GM12891 (cell line): Measurements from ENCODE around the gene ZNF878.
"Not testable (repeated sequence)": the region's sequence is repeated elsewhere in the genome, so short reads cannot be mapped to it uniquely, and the experiment has no call there.

Experiments
- DNase-seq: peaks from one replicate; pipeline ENCODE4 v3.0.0; 2011; ENCODE audit warnings: low spot score; ENCODE audit not compliant: insufficient read length
- FAIRE-seq: peaks from 2 replicates; lab custom pipeline; 2011; peaks lifted over from hg19 to GRCh38; lab: Jason Lieb, UNC
- PAX5 ChIP-seq: IDR thresholded peaks from 2 replicates; pipeline ENCODE4 v1.6.1; 2011; ENCODE audit warnings: low read length, moderate library complexity, mild to moderate bottlenecking; ENCODE audit not compliant: insufficient read depth, severe bottlenecking
- POLR2A ChIP-seq: IDR thresholded peaks from 2 replicates; pipeline ENCODE4 v1.6.1; 2011; ENCODE audit warnings: low read depth, low read length, control low read depth
- POLR2AphosphoS5 ChIP-seq: IDR thresholded peaks from 2 replicates; pipeline ENCODE4 v1.6.1; 2011; ENCODE audit warnings: low read depth, low read length, control low read depth
- POU2F2 ChIP-seq: IDR thresholded peaks from 2 replicates; pipeline ENCODE4 v1.6.1; 2011; ENCODE audit warnings: low read depth, mild to moderate bottlenecking, control low read depth, low read length, moderate library complexity
- SPI1 ChIP-seq: IDR thresholded peaks from 2 replicates; pipeline ENCODE4 v1.6.1; 2011; ENCODE audit warnings: low read depth, low read length, control low read depth
- TAF1 ChIP-seq: IDR thresholded peaks from 2 replicates; pipeline ENCODE4 v1.6.1; 2011; ENCODE audit warnings: low read depth, low read length, control low read depth

ZNF878 gene

GRCh38 chr19:12077375-12077774, 24.6 kb upstream of the ZNF878 start:
- TF ChIP-seq TAF1 (no peak), POLR2AphosphoS5 (no peak), PAX5 (no peak), SPI1 (no peak), POLR2A (no peak), POU2F2 (no peak)

GRCh38 chr19:12076331-12076730, 23.6 kb upstream of the ZNF878 start:
- DNase-seq, FAIRE-seq: not testable (repeated sequence)

More at GRCh38 chr19:12077375-12077774, 24.6 kb upstream of the ZNF878 start:
- FAIRE-seq (no peak), DNase-seq (no peak)

- no peak for TF ChIP-seq TAF1
- no peak for TF ChIP-seq POLR2AphosphoS5
- TF ChIP-seq POU2F2: no peak
- no peak for TF ChIP-seq POLR2A
- TF ChIP-seq SPI1: no peak
- no peak for TF ChIP-seq PAX5
- DNase-seq (no peak), FAIRE-seq (no peak)
Observed at GRCh38 chr19:12075538-12076139, 22.9 kb upstream of the ZNF878 start.

GRCh38 chr19:12064590-12065538, 12.1 kb upstream of the ZNF878 start, which contains the start of gene ZNF844:
Gene ZNF844, plus strand, starts transcription at chr19:12064731. Its CDS starts 143 bp downstream, at chr19:12064874.
- FAIRE-seq: peak; percentile 92
- DNase-seq: peak; percentile 80
- TF ChIP-seq TAF1 (peak; percentile 48; the same call in 1 of the 2 replicates), POLR2A (peak; percentile 77), POLR2AphosphoS5 (peak; percentile 68), PAX5 (no peak), POU2F2 (no peak)

GRCh38 chr19:12055784-12056183, 3.0 kb upstream of the ZNF878 start:
- TF ChIP-seq SPI1: no peak
- no peak for TF ChIP-seq POU2F2
- no peak for TF ChIP-seq POLR2AphosphoS5
- no peak for TF ChIP-seq PAX5
- no peak for TF ChIP-seq TAF1
- TF ChIP-seq POLR2A: no peak
- FAIRE-seq (no peak), DNase-seq (no peak)

GRCh38 chr19:12052091-12052496, 667 bp downstream of the ZNF878 start:
- no peak for DNase-seq
- FAIRE-seq: peak; percentile 65
- TF ChIP-seq TAF1 (no peak), SPI1 (peak; percentile 62; the same call in 1 of the 2 replicates)

- FAIRE-seq (no peak), DNase-seq (no peak)
- TF ChIP-seq POU2F2 (no peak), POLR2AphosphoS5 (no peak), TAF1 (no peak), SPI1 (no peak), POLR2A (no peak), PAX5 (no peak)
Observed at GRCh38 chr19:12047868-12048267, 4.9 kb downstream of the ZNF878 start.

- TF ChIP-seq SPI1 (no peak), PAX5 (no peak), POLR2A (no peak), TAF1 (no peak), POU2F2 (no peak), POLR2AphosphoS5 (no peak)
- no peak for FAIRE-seq
- no peak for DNase-seq
Observed at GRCh38 chr19:12043752-12044422, 8.9 kb downstream of the ZNF878 start.

- DNase-seq (no peak), FAIRE-seq (no peak)
- TF ChIP-seq POU2F2: no peak
- no peak for TF ChIP-seq PAX5
- TF ChIP-seq POLR2A: no peak
- no peak for TF ChIP-seq POLR2AphosphoS5
- no peak for TF ChIP-seq TAF1
- TF ChIP-seq SPI1: no peak
Observed at GRCh38 chr19:12042893-12043292, 9.9 kb downstream of the ZNF878 start.
